K562 (cell line): ENCODE data around the gene DDX54. TPM values are rescaled to one million over a fixed set of nuclear protein-coding genes. Genes with fewer than 3 reads are reported as not detected.
A peak's percentile ranks its signal among the peaks of the same experiment; 100 is the strongest.

Source experiments
- BRD9 ChIP-seq: fragments of 450-650 bp; IDR thresholded peaks from 2 replicates; pipeline ENCODE4 v1.6.1; 2018; ENCODE audit warnings: low read depth; ENCODE audit not compliant: partially characterized antibody
- EGR1 ChIP-seq: fragments of 450-650 bp; conservative IDR thresholded peaks from 2 replicates; pipeline ENCODE4 v1.6.1; 2017; ENCODE audit warnings: mild to moderate bottlenecking
- ELF2 ChIP-seq: fragments of 250-450 bp; sonication (Bioruptor Pico); IDR thresholded peaks from 2 replicates; pipeline ENCODE4 v1.5.0; 2021; ENCODE audit warnings: mild to moderate bottlenecking
- ESRRB ChIP-seq: fragments of 250-450 bp; sonication (Bioruptor Pico); IDR thresholded peaks from 2 replicates; pipeline ENCODE4 v1.5.0; 2020; ENCODE audit warnings: mild to moderate bottlenecking, moderate library complexity, borderline replicate concordance
- ETV1 ChIP-seq: fragments of 450-650 bp; conservative IDR thresholded peaks from 2 replicates; pipeline ENCODE4 v1.6.1; 2016; ENCODE audit warnings: missing genetic modification characterization, control low read depth, low read depth, missing compliant biosample characterization
- HMG20B ChIP-seq: fragments of 250-450 bp; sonication (Bioruptor Pico); IDR thresholded peaks from 2 replicates; pipeline ENCODE4 v1.5.0; 2021; ENCODE audit warnings: mild to moderate bottlenecking
- KDM5B ChIP-seq: fragments of 200-600 bp; sonication (generic); IDR thresholded peaks from 2 replicates; pipeline ENCODE4 v1.6.1; 2012; ENCODE audit warnings: low read depth, mild to moderate bottlenecking, moderate library complexity, low read length, control low read depth, inconsistent platforms; ENCODE audit not compliant: insufficient replicate concordance
- POLR2B ChIP-seq: fragments of 450-650 bp; IDR thresholded peaks from 2 replicates; pipeline ENCODE4 v1.6.1; 2018; ENCODE audit warnings: low read depth; ENCODE audit not compliant: partially characterized antibody
- PPARD ChIP-seq: fragments of 250-450 bp; sonication (Bioruptor Pico); IDR thresholded peaks from 2 replicates; pipeline ENCODE4 v1.8.0; 2022; ENCODE audit warnings: inconsistent platforms, mild to moderate bottlenecking, moderate library complexity
- SIN3A ChIP-seq, 2 experiments: fragments of 150-350 bp in 1 of 2; IDR thresholded peaks; 2 replicates each; pipeline ENCODE4 v1.6.1; 2011 to 2016; ENCODE audit warnings: borderline replicate concordance in 2 of 2, low read depth in 2 of 2, low read length in 2 of 2, mild to moderate bottlenecking in 2 of 2, moderate library complexity in 2 of 2; ENCODE audit not compliant: control insufficient read depth in 1 of 2
- SMARCA4 ChIP-seq: fragments of 450-650 bp; IDR thresholded peaks from 2 replicates; pipeline ENCODE4 v1.6.1; 2016
- ZBTB34 ChIP-seq: fragments of 250-450 bp; sonication (Bioruptor Pico); IDR thresholded peaks from 2 replicates; pipeline ENCODE4 v1.8.0; 2021; ENCODE audit warnings: mild to moderate bottlenecking, moderate library complexity
- ZBTB9 ChIP-seq: fragments of 450-650 bp; formaldehyde crosslinking; IDR thresholded peaks from 2 replicates; pipeline ENCODE4 v1.4.0; 2020; ENCODE audit warnings: mild to moderate bottlenecking, moderate library complexity
- ZFP91 ChIP-seq: sonication (generic); formaldehyde crosslinking; IDR thresholded peaks from 2 replicates; pipeline ENCODE4 v1.8.0; 2022; ENCODE audit warnings: mild to moderate bottlenecking, missing genetic modification reagents
- ZKSCAN8 ChIP-seq: fragments of 200-800 bp; sonication (Bioruptor generic); IDR thresholded peaks from 2 replicates; pipeline ENCODE4 v1.6.1; 2016; ENCODE audit warnings: missing genetic modification characterization, missing compliant biosample characterization
- ZNF239 ChIP-seq: fragments of 250-450 bp; sonication (Bioruptor Pico); IDR thresholded peaks from 2 replicates; pipeline ENCODE4 v1.4.0; 2020; ENCODE audit warnings: mild to moderate bottlenecking
- ZNF644 ChIP-seq: fragments of 200-800 bp; sonication (Bioruptor generic); IDR thresholded peaks from 2 replicates; pipeline ENCODE4 v1.6.1; 2016; ENCODE audit warnings: low read depth, missing genetic modification characterization, missing compliant biosample characterization
- polyA plus RNA-seq, 8 experiments: library from polyadenylated mRNA; depleted of rRNA in 4 of 8; stranded (reverse) in 5 of 8; unstranded in 3 of 8; fragments of >200 nt; fragmentation: Nextera tagmentation in 2 of 8; fragmentation: Illumina TruSeq in 1 of 8; extraction: Ambion mirVana in 2 of 8; extraction: Trizol in 1 of 8; gene quantifications; 2 replicates each; pipeline versions ENCODE4 v1.2.1 to v1.2.3, GENCODE V29; 2011 to 2014; ENCODE audit warnings: inconsistent platforms in 1 of 8, missing spikeins in 1 of 8
- total RNA-seq, 7 experiments: library from RNA; depleted of rRNA in 6 of 7; stranded (reverse); fragments of >200 nt in 6 of 7; fragmentation: Illumina TruSeq in 2 of 7; extraction: Trizol in 2 of 7; gene quantifications; 2 replicates each; pipeline versions ENCODE4 v1.2.1 to v1.2.3, GENCODE V29; 2011 to 2021; ENCODE audit warnings: low replicate concordance in 1 of 7
- TF ChIP-seq, protein P1 (sequence below): fragments of 250-450 bp; sonication (Bioruptor Pico); IDR thresholded peaks from 2 replicates; pipeline ENCODE4 v1.5.0; 2021; ENCODE audit warnings: mild to moderate bottlenecking, borderline replicate concordance
- TF ChIP-seq, protein P2 (sequence below): fragments of 250-450 bp; sonication (Bioruptor Pico); IDR thresholded peaks from 2 replicates; pipeline ENCODE4 v1.4.0; 2020; ENCODE audit warnings: borderline replicate concordance
- TF ChIP-seq, protein P3 (sequence below): sonication (generic); formaldehyde crosslinking; IDR thresholded peaks from 2 replicates; pipeline ENCODE4 v1.8.1; 2022; ENCODE audit warnings: missing genetic modification reagents

Gene DDX54
- total and polyA plus RNA-seq, 9 of the 15 experiments (the other 6 are each of a cell fraction or from before 2014, with no cell fraction given) = 1.4 to 135 (median 51.4) TPM

GRCh38 chr12:113186033-113186365, 721 bp upstream of the DDX54 start (continued):
- TF ChIP-seq KDM5B = no peak
- TF ChIP-seq EGR1 = peak; percentile 25; the same call in 1 of the 2 replicates
- no peak for TF ChIP-seq ZNF644 (tag)
- TF ChIP-seq, protein P1, sequence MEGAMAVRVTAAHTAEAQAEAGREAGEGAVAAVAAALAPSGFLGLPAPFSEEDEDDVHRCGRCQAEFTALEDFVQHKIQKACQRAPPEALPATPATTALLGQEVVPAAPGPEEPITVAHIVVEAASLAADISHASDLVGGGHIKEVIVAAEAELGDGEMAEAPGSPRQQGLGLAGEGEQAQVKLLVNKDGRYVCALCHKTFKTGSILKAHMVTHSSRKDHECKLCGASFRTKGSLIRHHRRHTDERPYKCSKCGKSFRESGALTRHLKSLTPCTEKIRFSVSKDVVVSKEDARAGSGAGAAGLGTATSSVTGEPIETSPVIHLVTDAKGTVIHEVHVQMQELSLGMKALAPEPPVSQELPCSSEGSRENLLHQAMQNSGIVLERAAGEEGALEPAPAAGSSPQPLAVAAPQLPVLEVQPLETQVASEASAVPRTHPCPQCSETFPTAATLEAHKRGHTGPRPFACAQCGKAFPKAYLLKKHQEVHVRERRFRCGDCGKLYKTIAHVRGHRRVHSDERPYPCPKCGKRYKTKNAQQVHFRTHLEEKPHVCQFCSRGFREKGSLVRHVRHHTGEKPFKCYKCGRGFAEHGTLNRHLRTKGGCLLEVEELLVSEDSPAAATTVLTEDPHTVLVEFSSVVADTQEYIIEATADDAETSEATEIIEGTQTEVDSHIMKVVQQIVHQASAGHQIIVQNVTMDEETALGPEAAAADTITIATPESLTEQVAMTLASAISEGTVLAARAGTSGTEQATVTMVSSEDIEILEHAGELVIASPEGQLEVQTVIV (CRISPR knock-in tag) = no peak
- TF ChIP-seq ZBTB9 = no peak
- no peak for TF ChIP-seq BRD9
- no peak for TF ChIP-seq ZKSCAN8 (CRISPR knock-in tag)
- TF ChIP-seq SIN3A (IDR thresholded peaks at IDR 0.05; ENCODE audit: borderline replicate concordance in 2 of 2, control insufficient read depth in 1 of 2, low read depth in 2 of 2, low read length in 2 of 2) = no peak
- TF ChIP-seq ZFP91 = no peak
- TF ChIP-seq PPARD (CRISPR knock-in tag) = no peak
- TF ChIP-seq SMARCA4 = no peak
- TF ChIP-seq ESRRB (CRISPR knock-in tag) = no peak
- no peak for TF ChIP-seq ZBTB34 (CRISPR knock-in tag)
- TF ChIP-seq ZNF239 (CRISPR knock-in tag) = no peak
- TF ChIP-seq, protein P2, sequence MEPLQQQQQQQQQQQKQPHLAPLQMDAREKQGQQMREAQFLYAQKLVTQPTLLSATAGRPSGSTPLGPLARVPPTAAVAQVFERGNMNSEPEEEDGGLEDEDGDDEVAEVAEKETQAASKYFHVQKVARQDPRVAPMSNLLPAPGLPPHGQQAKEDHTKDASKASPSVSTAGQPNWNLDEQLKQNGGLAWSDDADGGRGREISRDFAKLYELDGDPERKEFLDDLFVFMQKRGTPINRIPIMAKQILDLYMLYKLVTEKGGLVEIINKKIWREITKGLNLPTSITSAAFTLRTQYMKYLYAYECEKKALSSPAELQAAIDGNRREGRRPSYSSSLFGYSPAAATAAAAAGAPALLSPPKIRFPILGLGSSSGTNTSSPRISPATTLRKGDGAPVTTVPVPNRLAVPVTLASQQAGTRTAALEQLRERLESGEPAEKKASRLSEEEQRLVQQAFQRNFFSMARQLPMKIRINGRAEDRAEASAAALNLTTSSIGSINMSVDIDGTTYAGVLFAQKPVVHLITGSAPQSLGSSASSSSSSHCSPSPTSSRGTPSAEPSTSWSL (CRISPR knock-in tag) = no peak
- no peak for TF ChIP-seq ELF2
- no peak for TF ChIP-seq ETV1 (tag)
- no peak for TF ChIP-seq POLR2B
- TF ChIP-seq, protein P3, sequence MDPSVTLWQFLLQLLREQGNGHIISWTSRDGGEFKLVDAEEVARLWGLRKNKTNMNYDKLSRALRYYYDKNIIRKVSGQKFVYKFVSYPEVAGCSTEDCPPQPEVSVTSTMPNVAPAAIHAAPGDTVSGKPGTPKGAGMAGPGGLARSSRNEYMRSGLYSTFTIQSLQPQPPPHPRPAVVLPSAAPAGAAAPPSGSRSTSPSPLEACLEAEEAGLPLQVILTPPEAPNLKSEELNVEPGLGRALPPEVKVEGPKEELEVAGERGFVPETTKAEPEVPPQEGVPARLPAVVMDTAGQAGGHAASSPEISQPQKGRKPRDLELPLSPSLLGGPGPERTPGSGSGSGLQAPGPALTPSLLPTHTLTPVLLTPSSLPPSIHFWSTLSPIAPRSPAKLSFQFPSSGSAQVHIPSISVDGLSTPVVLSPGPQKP (CRISPR knock-in tag) = no peak
- no peak for TF ChIP-seq HMG20B (CRISPR knock-in tag)
